ENCODE data around the gene LAMP5. TPM values are rescaled to one million over a fixed set of nuclear protein-coding genes. Genes with fewer than 3 reads are reported as not detected.

LAMP5 gene
- total RNA-seq, 1 donor from 2014 or later = not detected

DNA sequence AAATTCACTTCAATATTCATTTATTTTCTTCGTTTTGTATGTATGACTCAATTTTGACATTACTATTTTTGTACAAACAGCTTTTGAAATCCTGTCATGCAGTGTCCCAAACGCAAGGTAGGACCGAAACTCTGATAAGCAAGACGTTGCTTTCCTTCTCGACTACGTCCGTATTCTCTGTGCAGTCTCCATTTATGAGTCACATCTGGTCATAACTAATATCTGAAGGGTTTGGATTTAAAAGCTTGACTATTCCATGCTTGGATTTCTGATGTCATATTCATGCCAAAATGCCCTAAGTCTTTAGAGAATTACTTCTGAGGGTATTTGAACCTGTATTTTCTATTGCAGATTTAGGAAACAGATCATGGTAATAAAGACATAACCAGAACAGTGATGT, 37.8 kb upstream of the LAMP5 start:
- Mint-ChIP-seq H3K4me3 (ENCODE audit: unreplicated experiment) (no peak overlapping the region), H3K27ac (ENCODE audit: unreplicated experiment) (no peak overlapping the region), H3K9me3 (ENCODE audit: unreplicated experiment) (peaks cover 2% of the 10 kb centered on the region), H3K27me3 (ENCODE audit: unreplicated experiment) (no peaks in the 10 kb centered on the region), H3K36me3 (ENCODE audit: unreplicated experiment) (no peaks in the 10 kb centered on the region), H3K4me1 (ENCODE audit: low read depth, unreplicated experiment) (no peaks in the 10 kb centered on the region)
- DNase-seq = no peak
- TF ChIP-seq, protein P1, sequence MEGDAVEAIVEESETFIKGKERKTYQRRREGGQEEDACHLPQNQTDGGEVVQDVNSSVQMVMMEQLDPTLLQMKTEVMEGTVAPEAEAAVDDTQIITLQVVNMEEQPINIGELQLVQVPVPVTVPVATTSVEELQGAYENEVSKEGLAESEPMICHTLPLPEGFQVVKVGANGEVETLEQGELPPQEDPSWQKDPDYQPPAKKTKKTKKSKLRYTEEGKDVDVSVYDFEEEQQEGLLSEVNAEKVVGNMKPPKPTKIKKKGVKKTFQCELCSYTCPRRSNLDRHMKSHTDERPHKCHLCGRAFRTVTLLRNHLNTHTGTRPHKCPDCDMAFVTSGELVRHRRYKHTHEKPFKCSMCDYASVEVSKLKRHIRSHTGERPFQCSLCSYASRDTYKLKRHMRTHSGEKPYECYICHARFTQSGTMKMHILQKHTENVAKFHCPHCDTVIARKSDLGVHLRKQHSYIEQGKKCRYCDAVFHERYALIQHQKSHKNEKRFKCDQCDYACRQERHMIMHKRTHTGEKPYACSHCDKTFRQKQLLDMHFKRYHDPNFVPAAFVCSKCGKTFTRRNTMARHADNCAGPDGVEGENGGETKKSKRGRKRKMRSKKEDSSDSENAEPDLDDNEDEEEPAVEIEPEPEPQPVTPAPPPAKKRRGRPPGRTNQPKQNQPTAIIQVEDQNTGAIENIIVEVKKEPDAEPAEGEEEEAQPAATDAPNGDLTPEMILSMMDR (IDR thresholded peaks at IDR 0.05; ENCODE audit: partially characterized antibody, unreplicated experiment) = no peak

- no peaks in the 10 kb centered on the region for H3K36me3 Mint-ChIP-seq (ENCODE audit: unreplicated experiment)
- no peak overlapping the region for H3K4me3 Mint-ChIP-seq (ENCODE audit: unreplicated experiment)
- no peaks in the 10 kb centered on the region for H3K27me3 Mint-ChIP-seq (ENCODE audit: unreplicated experiment)
- no peak for DNase-seq
- no peaks in the 10 kb centered on the region for H3K4me1 Mint-ChIP-seq (ENCODE audit: low read depth, unreplicated experiment)
- TF ChIP-seq, protein P1 (IDR thresholded peaks at IDR 0.05; ENCODE audit: partially characterized antibody, unreplicated experiment) = no peak
- H3K9me3 Mint-ChIP-seq (ENCODE audit: unreplicated experiment) = peaks cover 2% of the 10 kb centered on the region
- no peak overlapping the region for H3K27ac Mint-ChIP-seq (ENCODE audit: unreplicated experiment)
These were observed 35.6 kb upstream of the LAMP5 start for GRCh38 chr20:9478771-9479170.

DNA sequence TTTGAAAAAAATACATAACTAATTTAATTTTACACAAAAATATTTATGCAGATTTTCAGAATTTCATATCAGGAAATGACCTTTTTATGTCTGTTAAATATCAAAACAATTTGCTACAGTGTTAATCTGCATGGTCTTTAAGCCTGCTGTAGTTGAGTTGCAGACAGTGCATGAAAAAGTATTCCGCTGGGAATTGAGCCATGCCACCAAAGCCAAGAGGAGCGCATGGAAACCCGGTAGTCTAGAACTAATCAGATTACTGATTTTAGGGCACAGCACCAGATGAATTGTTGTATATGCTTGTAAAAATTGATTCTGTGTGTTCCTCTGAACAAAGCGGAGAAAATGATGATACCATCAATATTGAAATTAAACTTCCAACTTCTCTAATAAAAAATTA, 34.3 kb upstream of the LAMP5 start:
- DNase-seq = no peak
- Mint-ChIP-seq H3K27me3 (ENCODE audit: unreplicated experiment) (no peaks in the 10 kb centered on the region), H3K9me3 (ENCODE audit: unreplicated experiment) (peaks cover 2% of the 10 kb centered on the region), H3K4me1 (ENCODE audit: low read depth, unreplicated experiment) (no peaks in the 10 kb centered on the region), H3K36me3 (ENCODE audit: unreplicated experiment) (no peaks in the 10 kb centered on the region), H3K4me3 (ENCODE audit: unreplicated experiment) (no peak overlapping the region), H3K27ac (ENCODE audit: unreplicated experiment) (no peak overlapping the region)
- TF ChIP-seq, protein P1 (IDR thresholded peaks at IDR 0.05; ENCODE audit: partially characterized antibody, unreplicated experiment) = no peak

- TF ChIP-seq, protein P1 (IDR thresholded peaks at IDR 0.05; ENCODE audit: partially characterized antibody, unreplicated experiment) = no peak
- no peak for DNase-seq
- Mint-ChIP-seq H3K9me3 (ENCODE audit: unreplicated experiment) (peaks cover 2% of the 10 kb centered on the region), H3K4me3 (ENCODE audit: unreplicated experiment) (no peak overlapping the region), H3K27me3 (ENCODE audit: unreplicated experiment) (peaks cover 3% of the 10 kb centered on the region), H3K27ac (ENCODE audit: unreplicated experiment) (no peak overlapping the region), H3K36me3 (ENCODE audit: unreplicated experiment) (no peaks in the 10 kb centered on the region), H3K4me1 (ENCODE audit: low read depth, unreplicated experiment) (no peaks in the 10 kb centered on the region)
These were observed 32.2 kb upstream of the LAMP5 start for GRCh38 chr20:9482180-9482579.

DNA sequence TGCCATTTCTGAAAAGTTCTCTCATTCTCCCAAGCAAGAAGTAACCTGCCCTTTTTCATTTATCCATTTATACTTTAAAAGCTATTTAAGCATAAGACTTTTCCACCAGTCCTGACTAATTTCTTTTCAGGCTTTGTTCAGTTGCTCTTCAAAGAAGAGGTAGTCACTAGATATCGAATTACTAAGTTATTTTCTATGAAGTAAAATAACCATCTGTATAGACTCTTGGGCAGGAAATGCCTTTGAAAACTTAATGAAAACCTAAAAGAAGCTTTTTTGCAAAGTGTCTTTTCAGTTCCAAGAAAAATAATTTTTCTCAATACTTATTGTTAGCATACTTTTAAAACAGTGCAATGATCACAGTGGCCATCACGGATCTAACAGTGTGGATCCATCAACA, 31.3 kb upstream of the LAMP5 start:
- Mint-ChIP-seq H3K36me3 (ENCODE audit: unreplicated experiment) (no peaks in the 10 kb centered on the region), H3K4me3 (ENCODE audit: unreplicated experiment) (no peak overlapping the region), H3K9me3 (ENCODE audit: unreplicated experiment) (peaks cover 2% of the 10 kb centered on the region), H3K27me3 (ENCODE audit: unreplicated experiment) (peaks cover 3% of the 10 kb centered on the region), H3K4me1 (ENCODE audit: low read depth, unreplicated experiment) (peaks cover 2% of the 10 kb centered on the region), H3K27ac (ENCODE audit: unreplicated experiment) (no peak overlapping the region)
- DNase-seq = no peak
- TF ChIP-seq, protein P1 (IDR thresholded peaks at IDR 0.05; ENCODE audit: partially characterized antibody, unreplicated experiment) = no peak
